Activated CD4-positive, alpha-beta T cell treated with anti-CD3 and anti-CD28 coated beads for 4 hours (primary cell): ENCODE data around the gene MYADML2.
"Not testable (repeated sequence)": the region's sequence is repeated elsewhere in the genome, so short reads cannot be mapped to it uniquely, and the experiment has no call there.

Source experiments
- DNase-seq, 2 donors: peaks; one replicate each; pipeline ENCODE4 v3.0.0-alpha.2; 2020

The MYADML2 gene

GRCh38 chr17:81957691-81958432, 10.8 kb upstream of the MYADML2 start:
- no peak for DNase-seq

DNA sequence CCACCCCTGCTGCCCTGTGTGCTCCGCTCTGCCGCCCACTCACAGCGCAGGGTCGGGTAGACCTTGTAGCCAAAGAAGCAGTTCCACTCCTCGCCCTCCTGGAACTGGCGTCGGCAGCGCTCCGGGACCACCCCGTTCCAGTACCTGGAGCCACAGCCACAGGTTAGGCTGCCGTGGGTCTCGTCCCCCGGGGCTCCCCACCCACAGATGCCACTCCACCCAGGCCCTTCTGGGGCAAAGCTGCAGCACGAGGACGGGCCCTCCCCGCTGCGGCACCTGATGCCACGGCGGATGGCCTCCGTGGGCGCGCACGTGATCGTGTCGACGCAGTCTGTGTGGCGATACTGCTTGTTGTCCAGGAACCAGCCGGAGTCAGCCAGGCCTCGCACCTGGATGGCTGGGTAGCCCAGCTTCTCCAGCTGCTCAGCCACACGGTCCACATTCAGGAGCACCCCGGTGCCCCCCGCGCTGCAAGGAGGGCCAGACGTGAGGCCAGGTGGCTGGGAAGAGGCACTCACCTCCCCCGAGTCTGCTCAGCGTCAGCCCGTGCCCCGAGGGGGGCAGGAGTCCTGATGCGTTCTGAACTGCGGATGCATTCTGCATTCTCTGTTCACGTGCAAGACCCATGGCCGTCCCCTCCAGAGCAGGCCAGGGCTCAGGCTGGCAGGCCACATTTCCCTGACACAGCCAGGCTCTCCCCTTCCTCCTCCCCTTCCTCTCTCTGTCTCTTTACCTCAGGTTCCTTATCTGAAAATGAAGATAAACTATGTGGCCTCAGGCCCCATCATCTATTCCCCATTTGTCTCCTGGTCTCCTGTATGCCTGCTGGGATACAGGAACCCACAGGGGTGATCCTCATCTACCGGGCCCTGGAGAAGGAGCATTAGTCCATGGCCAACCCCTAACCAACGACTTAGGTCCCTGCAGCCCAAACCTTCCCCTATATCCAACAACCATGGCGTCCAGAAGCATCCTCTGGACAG, 9.9 kb upstream of the MYADML2 start:
- no peak for DNase-seq

DNA sequence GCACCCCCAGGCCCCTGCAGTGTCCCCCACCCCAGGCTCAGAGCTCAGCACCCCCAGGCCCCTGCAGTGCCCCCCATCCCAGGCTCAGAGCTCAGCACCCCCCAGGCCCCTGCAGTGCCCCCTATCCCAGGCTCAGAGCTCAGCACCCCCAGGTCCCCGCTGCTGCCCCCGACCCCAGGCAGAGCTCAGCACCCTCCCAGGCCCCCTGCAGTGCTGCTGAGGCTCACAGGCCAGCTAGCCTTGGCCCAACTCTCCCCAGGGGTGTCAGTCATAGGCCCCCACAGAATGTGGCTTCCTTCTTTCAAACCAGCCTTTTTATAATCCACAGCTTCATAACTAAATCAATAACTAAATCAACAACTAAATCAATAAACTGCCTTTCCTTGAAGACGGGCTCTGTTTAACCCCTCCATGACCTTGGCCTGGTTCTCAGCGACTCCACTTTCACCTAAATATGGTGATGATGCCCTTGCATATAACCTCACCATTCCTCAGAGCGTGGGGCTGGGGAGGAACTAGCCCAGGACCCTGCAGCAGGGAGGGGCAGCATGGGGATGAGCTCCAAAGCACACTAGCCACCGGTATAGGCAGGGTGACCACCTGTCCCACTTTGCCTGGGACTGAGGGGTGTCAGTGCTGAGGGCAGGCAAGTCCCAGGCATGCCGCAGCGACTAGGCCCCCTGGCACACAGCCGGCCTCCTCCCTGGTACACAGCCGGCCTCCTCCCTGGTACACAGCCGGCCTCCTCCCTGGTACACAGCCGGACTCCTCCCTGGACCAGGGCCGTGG, 8.9 kb upstream of the MYADML2 start:
- no peak for DNase-seq

GRCh38 chr17:81955058-81955681, 8.1 kb upstream of the MYADML2 start:
- no peak for DNase-seq

GRCh38 chr17:81954131-81955057, 7.4 kb upstream of the MYADML2 start:
- no peak for DNase-seq

DNA sequence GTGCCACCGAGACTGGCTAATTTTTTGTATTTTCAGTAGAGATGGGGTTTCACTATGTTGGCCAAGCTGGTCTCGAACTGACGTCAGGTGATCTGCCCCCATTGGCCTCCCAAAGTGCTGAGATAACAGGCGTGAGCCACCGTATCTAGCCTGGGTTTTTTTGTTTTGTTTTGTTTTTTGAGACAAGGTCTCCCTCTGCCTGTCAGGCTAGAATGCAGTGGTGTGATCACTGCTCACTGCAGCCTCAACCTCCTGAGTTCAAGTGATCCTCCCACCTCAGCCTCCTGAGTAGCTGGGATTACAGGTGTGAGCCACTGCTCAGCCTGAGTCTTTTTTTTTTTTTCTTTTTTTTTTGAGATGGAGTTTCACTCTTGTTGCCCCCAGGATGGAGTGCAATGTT, 6.4 kb upstream of the MYADML2 start:
- not testable (repeated sequence) for DNase-seq

DNA sequence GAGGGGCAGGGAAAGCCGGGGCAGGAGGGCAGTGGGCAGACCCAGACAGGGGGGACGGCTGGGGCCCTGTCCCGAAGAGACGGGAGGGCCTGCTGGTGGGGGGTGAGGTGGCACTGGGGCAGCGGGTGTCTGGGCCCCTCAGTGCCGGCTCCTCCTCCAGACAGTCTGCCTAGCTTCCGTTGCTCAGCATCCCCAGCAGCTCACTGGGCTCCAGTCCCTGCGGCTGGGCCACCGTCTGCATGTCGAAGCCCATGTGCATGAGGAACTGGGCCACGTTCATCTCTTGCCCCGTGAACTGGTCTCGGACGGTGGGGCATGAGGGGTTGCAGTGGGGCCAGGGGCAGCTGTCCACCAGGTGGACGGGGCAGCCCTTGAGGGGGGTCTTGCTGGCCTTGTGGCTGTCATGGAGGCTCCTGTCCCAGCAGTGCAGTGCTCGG, 5.8 kb upstream of the MYADML2 start:
- no peak for DNase-seq

- DNase-seq = no peak
These were observed 5.0 kb upstream of the MYADML2 start for GRCh38 chr17:81951785-81952684.

DNA sequence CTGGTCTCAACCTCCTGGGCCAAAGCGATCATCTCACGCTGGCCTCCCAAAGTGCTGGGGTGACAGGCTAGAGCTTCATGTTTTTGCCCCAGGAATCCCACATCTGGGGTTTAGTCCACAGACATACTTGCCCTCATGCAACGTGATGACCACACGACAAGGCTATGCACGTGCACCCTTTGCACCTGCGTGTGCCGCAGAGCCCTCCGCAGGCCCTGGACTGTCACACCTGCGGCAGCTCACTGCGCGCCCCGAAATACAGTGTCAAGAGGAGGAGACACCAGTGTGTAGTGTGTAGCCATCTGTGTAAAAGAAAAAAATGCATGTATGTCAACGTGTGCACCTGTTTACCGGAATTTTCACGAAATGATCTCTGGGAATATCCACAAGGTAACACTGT, 3.5 kb upstream of the MYADML2 start:
- no peak for DNase-seq

DNA sequence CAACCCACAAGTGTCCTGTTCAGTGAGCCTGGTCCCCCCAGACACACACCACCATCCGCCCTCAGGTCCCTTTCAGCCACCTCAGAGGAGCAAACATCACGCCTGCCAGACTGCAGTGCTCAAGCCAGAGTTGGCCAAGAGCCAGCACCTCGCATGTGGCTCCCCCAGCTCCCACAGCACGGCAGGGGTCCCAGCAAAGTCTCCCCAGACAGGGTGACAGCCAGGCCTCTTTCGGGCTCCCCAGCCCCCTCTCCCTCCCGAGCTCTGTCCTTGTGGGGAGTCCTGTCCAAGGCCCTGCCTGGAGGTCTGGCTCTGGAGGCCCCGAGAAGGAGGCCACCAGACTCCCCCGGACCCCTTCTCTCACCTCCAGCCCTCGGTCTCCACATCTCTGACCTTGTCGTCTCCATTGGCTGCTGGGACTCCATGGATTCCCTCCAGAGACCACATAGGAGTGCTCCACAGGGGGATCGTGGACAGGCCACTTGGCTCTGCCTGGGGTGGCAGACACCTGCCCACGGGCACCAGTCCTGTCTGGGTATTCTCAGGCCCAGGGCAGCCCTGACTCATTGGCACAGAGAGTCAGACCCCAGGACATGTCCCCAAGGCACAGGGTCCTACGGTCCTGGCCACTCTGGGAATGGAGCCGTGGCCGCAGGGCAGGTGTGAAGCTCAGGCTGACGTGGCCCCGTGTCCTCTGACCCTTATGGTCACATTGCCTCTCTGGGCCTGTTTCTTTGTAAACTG, 1.8 kb upstream of the MYADML2 start:
- no peak for DNase-seq

DNA sequence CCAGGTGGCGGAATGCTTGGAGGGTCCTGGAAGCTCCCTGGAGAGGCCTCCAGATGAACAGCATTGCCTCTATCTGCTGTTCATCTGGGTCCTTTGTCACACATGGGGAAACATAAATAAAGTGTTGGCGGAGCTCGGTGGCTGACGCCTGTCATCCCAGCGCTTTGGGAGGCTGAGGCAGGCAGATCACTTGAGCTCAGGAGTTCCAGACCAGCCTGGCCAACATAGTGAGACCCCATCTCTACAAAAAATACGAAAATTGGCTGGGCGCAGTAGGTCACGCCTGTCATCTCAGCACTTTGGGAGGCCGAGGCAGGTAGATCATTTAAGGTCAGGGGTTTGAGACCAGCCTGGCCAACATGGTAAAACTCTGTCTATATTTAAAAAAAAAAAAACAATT, 2.2 kb downstream of the MYADML2 start:
- no peak for DNase-seq

DNA sequence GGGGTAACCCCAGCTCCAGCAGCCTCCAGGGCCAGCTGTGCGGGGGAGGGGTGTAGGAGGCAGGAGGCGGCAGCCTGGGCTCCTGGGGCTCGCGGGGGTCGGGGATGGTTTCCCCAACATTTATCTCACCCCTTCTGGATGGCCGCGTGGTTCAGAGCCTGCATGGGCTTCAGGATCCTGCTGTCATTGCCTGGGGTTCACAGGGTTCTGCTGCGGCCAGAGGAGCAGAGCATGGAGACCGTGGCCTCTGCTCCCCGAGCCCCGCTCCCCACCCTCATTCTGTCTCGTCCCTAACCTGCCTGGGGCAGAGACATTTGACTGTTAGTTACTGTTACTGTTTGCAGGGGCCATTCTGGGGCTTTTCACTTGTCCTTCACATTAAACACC, 4.9 kb downstream of the MYADML2 start:
- DNase-seq = no peak

- DNase-seq = no peak
These were observed 5.4 kb downstream of the MYADML2 start for GRCh38 chr17:81941484-81942166.

- DNase-seq = no peak
These were observed 6.2 kb downstream of the MYADML2 start for GRCh38 chr17:81940538-81941483.

GRCh38 chr17:81939881-81940385, 7.1 kb downstream of the MYADML2 start:
- DNase-seq = no peak

DNA sequence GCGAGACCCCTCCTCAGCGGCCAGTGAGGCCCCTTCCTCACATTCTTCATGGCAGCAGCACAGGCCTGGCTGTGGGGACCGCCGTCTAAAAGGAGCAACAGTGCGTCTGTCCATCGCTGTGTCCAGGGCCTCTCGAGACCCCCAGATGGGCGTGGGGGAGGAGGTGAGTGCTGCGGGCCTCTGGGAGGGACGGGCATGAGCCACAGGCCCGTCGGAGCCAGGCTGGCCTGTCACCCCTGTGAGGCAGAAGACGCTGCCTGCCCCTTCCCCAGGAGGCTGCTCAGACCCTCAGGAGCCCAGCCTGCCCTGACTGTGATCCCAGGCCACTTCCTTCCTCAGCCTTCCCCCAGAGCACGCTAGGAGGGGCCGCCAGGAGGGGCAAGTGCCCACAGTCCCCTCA, 7.8 kb downstream of the MYADML2 start:
- DNase-seq = no peak

- DNase-seq = no peak
These were observed 11.3 kb downstream of the MYADML2 start for GRCh38 chr17:81935709-81936084.
